ENCODE measurements around the gene CD300C. TPM values are rescaled to one million over a fixed set of nuclear protein-coding genes. Genes with fewer than 3 reads are reported as not detected.
"Not testable (repeated sequence)": the region's sequence is repeated elsewhere in the genome, so short reads cannot be mapped to it uniquely, and the experiment has no call there.

The CD300C gene
- total RNA-seq, 1 donor from 2014 or later, result 0.06 TPM

GRCh38 chr17:74521701-74522201, 24.2 kb downstream of the CD300C start:
- no peak overlapping the region for H3K4me3 ChIP-seq (ENCODE audit: low read depth, low read length)
- no peak for TF ChIP-seq CTCF (conservative IDR thresholded peaks at IDR 0.05; ENCODE audit: low read depth, low read length)
- no peak for DNase-seq (ENCODE audit: low read depth)

- TF ChIP-seq CTCF (conservative IDR thresholded peaks at IDR 0.05; ENCODE audit: low read depth, low read length), result no peak
- H3K4me3 ChIP-seq (ENCODE audit: low read depth, low read length), result no peak overlapping the region
- DNase-seq (ENCODE audit: low read depth), result no peak
These were observed 25.0 kb downstream of the CD300C start for GRCh38 chr17:74520790-74521480.

DNA sequence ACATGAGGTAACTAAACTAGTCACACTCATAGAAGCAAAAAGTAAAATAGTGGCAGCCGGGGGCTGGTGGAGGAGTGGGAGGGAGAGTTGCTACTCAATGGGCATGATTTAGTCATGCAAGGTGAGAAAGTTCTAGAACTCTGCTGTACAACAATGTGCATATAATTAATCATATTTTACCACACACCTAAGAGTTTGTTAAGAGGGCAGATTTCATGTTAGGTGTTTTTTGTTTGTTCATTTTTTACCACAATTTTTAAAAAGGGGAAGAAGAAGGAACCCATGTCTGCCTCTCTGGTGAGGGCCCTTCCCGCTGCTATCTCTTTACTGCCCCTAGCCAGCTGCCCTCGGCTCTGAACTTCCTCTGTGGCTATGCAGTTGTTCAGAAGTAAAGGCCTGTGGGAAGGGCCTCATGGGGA, 25.9 kb downstream of the CD300C start:
- no peak for TF ChIP-seq CTCF (conservative IDR thresholded peaks at IDR 0.05; ENCODE audit: low read depth, low read length)
- DNase-seq (ENCODE audit: low read depth), result no peak
- H3K4me3 ChIP-seq (ENCODE audit: low read depth, low read length), result no peak overlapping the region

- not testable (repeated sequence) for H3K4me3 ChIP-seq (ENCODE audit: low read depth, low read length); DNase-seq (ENCODE audit: low read depth)
These were observed 27.4 kb downstream of the CD300C start for GRCh38 chr17:74518413-74518981.

- no peak for DNase-seq (ENCODE audit: low read depth)
- no peak for TF ChIP-seq CTCF (conservative IDR thresholded peaks at IDR 0.05; ENCODE audit: low read depth, low read length)
- no peak overlapping the region for H3K4me3 ChIP-seq (ENCODE audit: low read depth, low read length)
These were observed 29.2 kb downstream of the CD300C start for GRCh38 chr17:74516561-74517328.

- H3K4me3 ChIP-seq (ENCODE audit: low read depth, low read length), result no peak overlapping the region
- TF ChIP-seq CTCF (conservative IDR thresholded peaks at IDR 0.05; ENCODE audit: low read depth, low read length), result no peak
- DNase-seq (ENCODE audit: low read depth), result no peak
These were observed 30.0 kb downstream of the CD300C start for GRCh38 chr17:74515941-74516340.

DNA sequence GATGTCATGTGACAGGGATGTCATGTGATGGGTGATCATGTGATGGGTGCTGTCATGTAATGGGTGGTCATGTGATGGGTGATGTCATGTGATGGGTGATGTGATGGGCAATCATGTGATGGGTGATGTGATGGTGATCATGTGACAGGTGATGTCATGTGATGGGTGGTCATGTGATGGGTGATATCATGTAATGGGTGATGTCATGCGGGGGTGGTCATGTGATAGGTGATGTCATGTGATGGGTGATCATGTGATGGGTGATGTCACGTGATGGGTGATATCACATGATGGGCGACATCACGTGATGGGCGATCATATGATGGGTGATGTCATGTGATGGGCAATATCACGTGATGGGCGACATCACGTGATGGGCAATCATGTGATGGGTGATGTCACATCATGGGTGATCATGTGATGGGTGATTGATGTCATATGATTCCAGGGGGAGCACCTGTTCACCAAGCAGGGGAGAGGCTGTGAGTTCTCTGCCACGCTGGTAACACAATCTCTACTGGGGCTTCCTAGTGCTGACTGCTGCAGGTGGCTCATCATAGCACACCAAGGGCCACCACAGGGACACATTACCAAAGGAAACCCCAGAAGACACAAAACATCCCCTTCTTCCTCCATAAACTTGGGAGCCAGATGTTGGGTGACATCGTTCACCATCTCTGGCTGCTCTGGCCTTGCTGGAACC, 31.1 kb downstream of the CD300C start:
- TF ChIP-seq CTCF (conservative IDR thresholded peaks at IDR 0.05; ENCODE audit: low read depth, low read length), result no peak
- no peak for DNase-seq (ENCODE audit: low read depth)
- no peak overlapping the region for H3K4me3 ChIP-seq (ENCODE audit: low read depth, low read length)
